HG02840 (cell line): Measurements from ENCODE around the gene COQ10A.

Experiments
- ATAC-seq: cut with Tn5 transposase; IDR thresholded peaks from one replicate; pipeline ENCODE4 v1.9.1; 2021; ENCODE audit warnings: mild to moderate bottlenecking, moderate library complexity, moderate number of reproducible peaks; ENCODE audit not compliant: unreplicated experiment, low FRiP score

COQ10A gene

GRCh38 chr12:56266693-56267442, at the start of gene COQ10A:
Gene COQ10A (plus strand): TSS chr12:56266942. CDS start chr12:56267119, 177 bp downstream.
- peak; percentile 90 for ATAC-seq

- no peak for ATAC-seq
These were observed 46.9 kb upstream of the COQ10A start for GRCh38 chr12:56219840-56220239.

DNA sequence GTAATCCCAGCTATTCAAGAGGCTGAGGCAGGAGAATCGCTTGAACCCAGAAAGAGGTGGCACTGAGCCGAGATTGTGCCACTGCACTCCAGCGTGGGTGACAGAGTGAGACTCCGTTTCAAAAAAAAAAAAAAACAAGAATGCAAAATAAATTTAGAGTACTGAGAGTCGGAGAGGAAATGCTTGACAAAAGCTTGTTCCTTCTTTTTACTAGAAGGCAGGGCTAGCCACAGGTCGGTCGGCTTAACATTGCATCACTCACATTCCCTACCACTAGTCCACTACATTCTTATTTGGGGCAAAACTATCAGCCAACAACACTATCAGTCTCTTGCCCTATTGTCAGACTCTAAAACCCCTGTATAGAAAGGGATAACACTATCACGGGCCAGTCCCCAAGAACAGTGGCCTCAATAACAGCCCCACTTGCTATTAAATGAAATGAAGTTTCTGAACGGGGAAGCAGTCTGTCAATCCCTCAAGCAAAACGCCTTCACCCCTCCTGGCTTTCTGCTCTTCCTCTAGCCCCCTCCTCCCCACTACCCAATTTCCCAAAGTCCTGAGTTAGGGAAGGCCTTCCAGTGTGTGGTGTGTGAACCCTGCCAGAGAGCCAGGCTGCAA, 46.0 kb upstream of the COQ10A start:
- no peak for ATAC-seq

GRCh38 chr12:56221232-56221756, 45.4 kb upstream of the COQ10A start:
- ATAC-seq = no peak

DNA sequence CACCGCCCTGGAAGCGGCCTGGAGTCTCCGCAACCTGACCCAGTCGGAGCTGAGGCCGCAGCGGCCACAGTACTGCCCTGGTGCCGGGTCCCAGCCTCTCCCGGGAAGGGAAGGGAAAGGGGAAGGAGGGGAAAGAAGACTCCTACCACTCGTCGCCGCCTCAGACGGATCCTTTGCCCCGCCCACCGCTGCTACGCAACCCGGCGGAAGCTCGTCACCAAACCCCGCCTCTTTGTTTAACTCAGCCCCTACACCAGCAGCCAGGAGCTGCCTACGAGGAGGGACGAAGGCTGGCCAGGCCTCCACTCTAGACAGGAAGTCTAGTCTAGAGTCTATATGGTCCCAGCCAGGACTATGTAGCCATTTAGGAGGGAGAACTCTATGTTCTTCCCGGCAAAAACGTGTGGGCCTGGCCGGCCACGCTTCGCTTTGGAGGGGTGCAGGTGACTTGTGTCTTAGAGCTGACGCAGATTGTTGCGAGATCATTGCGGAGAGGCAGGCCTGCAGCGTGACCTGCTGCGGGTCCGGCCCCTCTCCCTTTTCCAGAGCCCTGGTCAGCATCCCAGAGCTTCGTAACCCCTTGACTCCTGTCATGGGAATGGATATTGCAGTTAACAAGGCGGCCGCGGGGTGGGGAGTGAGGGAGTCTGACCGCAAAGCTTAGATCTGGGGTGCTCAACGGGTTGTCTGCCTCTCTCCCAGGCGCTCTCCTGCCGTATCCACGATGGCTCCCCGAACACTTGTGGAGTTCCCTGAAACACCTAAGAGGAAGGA, 44.8 kb upstream of the COQ10A start, which contains the start of gene RNF41:
Gene RNF41 (minus strand): TSS at position 166 of the 774 bp plus-strand sequence. CDS start 7,875 bp downstream, outside the sequence.
- ATAC-seq = peak; percentile 82

- ATAC-seq = no peak
These were observed 44.2 kb upstream of the COQ10A start for GRCh38 chr12:56222531-56222895.

- ATAC-seq = no peak
These were observed 43.1 kb upstream of the COQ10A start for GRCh38 chr12:56223571-56224101.

DNA sequence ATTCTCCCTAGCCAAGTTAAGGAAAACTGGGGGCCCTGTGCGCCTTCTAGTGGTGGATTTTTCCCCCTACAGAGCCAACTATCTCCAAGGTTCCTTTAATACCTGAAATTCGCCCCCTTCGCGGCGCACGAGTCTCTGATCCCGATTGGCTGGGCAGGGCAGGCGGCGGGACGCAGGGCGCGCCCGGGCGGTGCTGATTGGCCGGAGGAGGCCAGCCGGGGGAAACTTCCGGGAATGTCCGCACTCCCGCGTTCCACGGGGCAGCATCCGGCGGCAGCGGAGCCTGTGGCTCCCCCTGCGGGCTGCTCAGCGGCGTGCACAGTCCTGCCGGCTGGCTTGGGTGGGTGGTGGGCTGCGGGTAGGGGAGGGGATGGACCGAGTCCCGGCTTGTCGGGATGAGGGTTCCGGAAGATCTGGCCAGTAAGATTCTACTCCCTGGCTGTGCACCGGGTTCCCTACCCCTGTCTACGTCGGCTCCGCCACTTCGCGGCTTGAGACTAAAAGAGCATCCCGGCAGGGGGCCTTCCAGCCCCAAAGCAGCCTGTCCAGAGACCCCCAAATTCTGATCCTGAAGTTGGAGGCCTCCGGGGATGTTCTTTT, 42.5 kb upstream of the COQ10A start, which contains the start of gene NABP2:
Gene NABP2 (plus strand): TSS at position 241 of the 600 bp plus-strand sequence. CDS start 515 bp downstream, outside the sequence.
- ATAC-seq = peak; percentile 56

- ATAC-seq = no peak
These were observed 41.8 kb upstream of the COQ10A start for GRCh38 chr12:56224954-56225353.

- no peak for ATAC-seq
These were observed 37.7 kb upstream of the COQ10A start for GRCh38 chr12:56229082-56229481.

DNA sequence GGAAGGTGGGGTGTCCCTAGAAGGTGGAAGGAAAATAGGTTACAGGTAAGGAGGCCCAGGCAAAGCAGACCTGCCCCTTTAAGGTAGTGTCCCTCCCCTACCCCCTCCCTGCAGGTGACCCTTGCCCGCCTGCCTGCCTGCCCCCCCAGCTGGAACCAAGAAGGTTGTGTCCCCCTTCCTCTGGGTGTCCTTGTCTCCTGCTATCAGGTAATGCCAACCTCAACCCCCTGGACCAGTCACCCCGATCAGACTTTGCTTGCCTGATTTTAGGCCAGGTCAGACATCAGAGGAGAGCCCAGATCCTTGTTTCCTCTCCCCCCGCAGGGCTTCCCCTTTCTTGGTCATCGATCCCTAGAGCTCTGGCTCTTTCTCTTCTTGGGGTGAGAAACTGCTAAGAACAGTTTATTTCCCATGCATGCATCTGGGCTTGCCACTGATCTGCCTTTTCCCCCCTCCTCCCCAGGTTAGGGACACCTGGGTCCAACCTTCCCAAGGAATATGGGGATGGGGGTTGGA, 36.8 kb upstream of the COQ10A start, which contains the start of gene SLC39A5:
Gene SLC39A5 (plus strand): TSS at position 136 of the 516 bp plus-strand sequence. CDS start 1,224 bp downstream, outside the sequence.
- ATAC-seq = no peak

DNA sequence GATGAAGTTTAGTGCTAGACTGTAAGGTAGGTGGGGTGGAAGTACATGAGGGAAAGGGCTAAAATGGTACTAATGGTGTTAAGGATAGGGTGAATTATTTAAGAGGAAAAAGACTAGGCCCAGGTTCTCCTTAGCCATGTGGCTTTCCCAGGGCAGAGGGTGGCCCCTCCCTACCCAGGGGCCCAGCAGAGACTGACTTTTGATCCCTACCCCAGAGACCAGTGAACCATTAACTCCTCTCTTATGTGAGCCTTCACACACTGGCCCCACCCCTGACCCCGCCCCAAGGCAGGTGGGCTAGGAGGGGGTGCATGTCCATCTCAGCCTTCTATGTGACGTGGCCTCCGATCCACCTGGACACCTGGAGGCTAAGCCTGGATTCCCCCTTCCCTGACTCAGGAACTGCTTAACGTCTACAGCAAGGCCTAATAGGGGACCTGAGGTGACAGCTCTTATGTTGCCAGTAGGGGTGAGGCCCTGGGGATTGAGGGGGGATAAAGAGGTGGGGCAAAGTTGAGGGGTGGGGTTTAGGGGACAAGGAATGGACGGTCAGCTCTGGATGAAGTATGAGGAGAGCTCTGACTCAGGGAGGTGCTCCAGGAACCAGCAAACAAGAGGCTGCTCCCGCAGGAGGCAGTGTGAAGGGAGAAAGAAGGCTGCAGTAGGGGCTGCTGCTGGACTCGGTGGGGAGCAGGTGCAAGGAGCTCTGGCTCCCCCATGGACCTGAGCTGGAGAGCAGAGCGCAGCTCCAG, 36.1 kb upstream of the COQ10A start:
- ATAC-seq = no peak

DNA sequence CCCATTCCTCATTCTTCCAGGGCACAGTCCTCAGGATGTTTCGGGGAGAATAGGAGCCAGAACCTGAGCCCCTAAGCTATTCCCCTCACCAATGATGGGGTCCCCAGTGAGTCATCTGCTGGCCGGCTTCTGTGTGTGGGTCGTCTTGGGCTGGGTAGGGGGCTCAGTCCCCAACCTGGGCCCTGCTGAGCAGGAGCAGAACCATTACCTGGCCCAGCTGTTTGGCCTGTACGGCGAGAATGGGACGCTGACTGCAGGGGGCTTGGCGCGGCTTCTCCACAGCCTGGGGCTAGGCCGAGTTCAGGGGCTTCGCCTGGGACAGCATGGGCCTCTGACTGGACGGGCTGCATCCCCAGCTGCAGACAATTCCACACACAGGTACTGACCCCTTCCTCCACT, 35.6 kb upstream of the COQ10A start:
- ATAC-seq = no peak

- ATAC-seq = no peak
These were observed 31.9 kb upstream of the COQ10A start for GRCh38 chr12:56234746-56235436.

- ATAC-seq = no peak
These were observed 30.7 kb upstream of the COQ10A start for GRCh38 chr12:56236091-56236490.

- ATAC-seq = no peak
These were observed 29.8 kb upstream of the COQ10A start for GRCh38 chr12:56236985-56237384.

- no peak for ATAC-seq
These were observed 29.2 kb upstream of the COQ10A start for GRCh38 chr12:56237552-56237951.
